ENCODE results near the gene CYP1B1.
"Not testable (repeated sequence)": the region's sequence is repeated elsewhere in the genome, so short reads cannot be mapped to it uniquely, and the experiment has no call there.

The CYP1B1 gene

GRCh38 chr2:38085998-38086698 lies 10.2 kb upstream of the CYP1B1 start:
- Histone ChIP-seq H3K27me3 (ENCODE audit: control insufficient read depth, insufficient read depth, low read length) (peaks cover 11% of the 10 kb centered on the region), H3K4me1 (ENCODE audit: control insufficient read depth, insufficient read depth, low read length) (peaks cover 13% of the 10 kb centered on the region), H3K4me3 (ENCODE audit: low read depth, low read length) (peak overlapping the region; percentile 60), H3K27ac (ENCODE audit: low read depth, low read length) (peak overlapping the region; percentile 86), H3K9ac (ENCODE audit: low read depth, low read length) (peak overlapping the region; percentile 48; the same call in 1 of the 2 replicates)
- H3K36me3 ChIP-seq (ENCODE audit: control insufficient read depth, insufficient read depth, low read length); H3K9me3 ChIP-seq (ENCODE audit: control insufficient read depth, insufficient read depth, low read length): not testable (repeated sequence)

- not testable (repeated sequence) for H3K9ac ChIP-seq (ENCODE audit: low read depth, low read length); H3K36me3 ChIP-seq (ENCODE audit: control insufficient read depth, insufficient read depth, low read length); H3K27ac ChIP-seq (ENCODE audit: low read depth, low read length); H3K9me3 ChIP-seq (ENCODE audit: control insufficient read depth, insufficient read depth, low read length)
- Histone ChIP-seq H3K27me3 (ENCODE audit: control insufficient read depth, insufficient read depth, low read length) (peaks cover 11% of the 10 kb centered on the region), H3K4me1 (ENCODE audit: control insufficient read depth, insufficient read depth, low read length) (peaks cover 25% of the 10 kb centered on the region), H3K4me3 (ENCODE audit: low read depth, low read length) (peak overlapping the region; percentile 60)
Measured at GRCh38 chr2:38084556-38084955, 8.6 kb upstream of the CYP1B1 start.

GRCh38 chr2:38082727-38083126 lies 6.8 kb upstream of the CYP1B1 start:
- Histone ChIP-seq H3K4me1 (ENCODE audit: control insufficient read depth, insufficient read depth, low read length) (peaks cover 35% of the 10 kb centered on the region), H3K27me3 (ENCODE audit: control insufficient read depth, insufficient read depth, low read length) (peaks cover 15% of the 10 kb centered on the region)
- not testable (repeated sequence) for H3K27ac ChIP-seq (ENCODE audit: low read depth, low read length); H3K9me3 ChIP-seq (ENCODE audit: control insufficient read depth, insufficient read depth, low read length); H3K36me3 ChIP-seq (ENCODE audit: control insufficient read depth, insufficient read depth, low read length); H3K4me3 ChIP-seq (ENCODE audit: low read depth, low read length); H3K9ac ChIP-seq (ENCODE audit: low read depth, low read length)

GRCh38 chr2:38080346-38080745 lies 4.4 kb upstream of the CYP1B1 start:
- H3K9ac ChIP-seq (ENCODE audit: low read depth, low read length): 0 out of 2 replicates have a peak overlapping the region, but pooled peaks have one; percentile 25
- H3K36me3 ChIP-seq (ENCODE audit: control insufficient read depth, insufficient read depth, low read length): no peaks in the 10 kb centered on the region
- H3K27me3 ChIP-seq (ENCODE audit: control insufficient read depth, insufficient read depth, low read length): peaks cover 16% of the 10 kb centered on the region
- H3K4me3 ChIP-seq (ENCODE audit: low read depth, low read length): peak overlapping the region; percentile 26; the same call in 1 of the 2 replicates
- peaks cover 30% of the 10 kb centered on the region for H3K4me1 ChIP-seq (ENCODE audit: control insufficient read depth, insufficient read depth, low read length)
- peak overlapping the region; percentile 49 for H3K27ac ChIP-seq (ENCODE audit: low read depth, low read length)
- H3K9me3 ChIP-seq (ENCODE audit: control insufficient read depth, insufficient read depth, low read length): no peaks in the 10 kb centered on the region

- no peak overlapping the region for H3K4me3 ChIP-seq (ENCODE audit: low read depth, low read length)
Measured at GRCh38 chr2:38079116-38080052, 3.4 kb upstream of the CYP1B1 start.

GRCh38 chr2:38077431-38077769 lies 1.4 kb upstream of the CYP1B1 start:
- Histone ChIP-seq H3K9ac (ENCODE audit: low read depth, low read length) (peak overlapping the region; percentile 51; the same call in 1 of the 2 replicates), H3K4me3 (ENCODE audit: low read depth, low read length) (peak overlapping the region; percentile 56), H3K4me1 (ENCODE audit: control insufficient read depth, insufficient read depth, low read length) (peaks cover 44% of the 10 kb centered on the region), H3K27ac (ENCODE audit: low read depth, low read length) (peak overlapping the region; percentile 87), H3K9me3 (ENCODE audit: control insufficient read depth, insufficient read depth, low read length) (no peaks in the 10 kb centered on the region), H3K36me3 (ENCODE audit: control insufficient read depth, insufficient read depth, low read length) (no peaks in the 10 kb centered on the region), H3K27me3 (ENCODE audit: control insufficient read depth, insufficient read depth, low read length) (peaks cover 46% of the 10 kb centered on the region)

More at GRCh38 chr2:38079116-38080052, 3.4 kb upstream of the CYP1B1 start:
- Histone ChIP-seq H3K4me1 (ENCODE audit: control insufficient read depth, insufficient read depth, low read length) (peaks cover 34% of the 10 kb centered on the region), H3K9ac (ENCODE audit: low read depth, low read length) (no peak overlapping the region), H3K27me3 (ENCODE audit: control insufficient read depth, insufficient read depth, low read length) (peaks cover 26% of the 10 kb centered on the region), H3K36me3 (ENCODE audit: control insufficient read depth, insufficient read depth, low read length) (no peaks in the 10 kb centered on the region), H3K9me3 (ENCODE audit: control insufficient read depth, insufficient read depth, low read length) (no peaks in the 10 kb centered on the region), H3K27ac (ENCODE audit: low read depth, low read length) (peak overlapping the region; percentile 62)

GRCh38 chr2:38076710-38077430 lies 919 bp upstream of the CYP1B1 start:
- H3K4me1 ChIP-seq (ENCODE audit: control insufficient read depth, insufficient read depth, low read length): peaks cover 44% of the 10 kb centered on the region
- peak overlapping the region; percentile 51 for H3K9ac ChIP-seq (ENCODE audit: low read depth, low read length)
- peak overlapping the region; percentile 87 for H3K27ac ChIP-seq (ENCODE audit: low read depth, low read length)
- peaks cover 51% of the 10 kb centered on the region for H3K27me3 ChIP-seq (ENCODE audit: control insufficient read depth, insufficient read depth, low read length)
- no peaks in the 10 kb centered on the region for H3K9me3 ChIP-seq (ENCODE audit: control insufficient read depth, insufficient read depth, low read length)
- H3K36me3 ChIP-seq (ENCODE audit: control insufficient read depth, insufficient read depth, low read length): no peaks in the 10 kb centered on the region
- peak overlapping the region; percentile 56 for H3K4me3 ChIP-seq (ENCODE audit: low read depth, low read length)

- Histone ChIP-seq H3K27me3 (ENCODE audit: control insufficient read depth, insufficient read depth, low read length) (peaks cover 57% of the 10 kb centered on the region), H3K36me3 (ENCODE audit: control insufficient read depth, insufficient read depth, low read length) (no peaks in the 10 kb centered on the region), H3K9ac (ENCODE audit: low read depth, low read length) (no peak overlapping the region), H3K4me1 (ENCODE audit: control insufficient read depth, insufficient read depth, low read length) (peaks cover 44% of the 10 kb centered on the region), H3K27ac (ENCODE audit: low read depth, low read length) (peak overlapping the region; percentile 87), H3K4me3 (ENCODE audit: low read depth, low read length) (peak overlapping the region; percentile 56), H3K9me3 (ENCODE audit: control insufficient read depth, insufficient read depth, low read length) (no peaks in the 10 kb centered on the region)
Measured at GRCh38 chr2:38076152-38076709, 280 bp upstream of the CYP1B1 start.

- Histone ChIP-seq H3K4me1 (ENCODE audit: control insufficient read depth, insufficient read depth, low read length) (peaks cover 36% of the 10 kb centered on the region), H3K36me3 (ENCODE audit: control insufficient read depth, insufficient read depth, low read length) (no peaks in the 10 kb centered on the region), H3K9me3 (ENCODE audit: control insufficient read depth, insufficient read depth, low read length) (no peaks in the 10 kb centered on the region), H3K27ac (ENCODE audit: low read depth, low read length) (no peak overlapping the region), H3K9ac (ENCODE audit: low read depth, low read length) (no peak overlapping the region), H3K4me3 (ENCODE audit: low read depth, low read length) (peak overlapping the region; percentile 56), H3K27me3 (ENCODE audit: control insufficient read depth, insufficient read depth, low read length) (peaks cover 63% of the 10 kb centered on the region)
Measured at GRCh38 chr2:38074764-38075506, 1.0 kb downstream of the CYP1B1 start.
